ENCODE results near the gene TBX3. TPM values are rescaled to one million over a fixed set of nuclear protein-coding genes. Genes with fewer than 3 reads are reported as not detected.

Gene TBX3
- total and polyA plus RNA-seq, 4 donors: 5.8 to 26.8 (median 17.6) TPM

DNA sequence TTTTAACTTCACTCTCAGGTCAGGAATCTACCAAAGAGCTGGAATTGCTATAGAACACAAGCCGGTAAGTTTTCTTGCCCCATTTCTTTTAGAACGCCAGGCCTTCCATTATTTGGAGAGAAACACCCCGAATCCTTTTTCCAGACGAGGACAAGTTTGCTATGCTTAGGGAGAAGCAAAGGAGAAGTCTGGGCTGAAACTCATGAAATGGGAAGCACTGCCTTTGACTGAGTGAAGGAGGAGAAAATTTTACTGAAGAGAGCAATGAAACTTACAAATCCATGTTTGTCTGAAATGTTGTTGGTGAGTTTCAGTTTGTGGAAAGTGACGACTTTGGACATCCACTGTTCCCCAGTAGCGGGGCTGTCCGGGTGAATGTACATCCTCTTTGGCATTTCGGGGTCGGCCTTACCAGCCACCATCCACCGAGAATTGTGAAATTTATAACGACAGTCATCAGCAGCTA lies 3.3 kb downstream of the TBX3 start:
- H3K9me3 ChIP-seq (ENCODE audit: control insufficient read depth in 4 of 4, low read length in 3 of 4): no peaks in the 10 kb centered on the region
- H3K27me3 ChIP-seq (ENCODE audit: control insufficient read depth in 4 of 4, insufficient read depth in 4 of 4, low read length in 3 of 4): no peaks in the 10 kb centered on the region
- H3K36me3 ChIP-seq (ENCODE audit: control insufficient read depth in 4 of 4, insufficient read depth in 3 of 4, low read depth in 1 of 4, low read length in 3 of 4): peaks cover 1 to 23% (median 7%) of the 10 kb centered on the region in 4 donors
- no peak for DNase-seq (ENCODE audit: low spot score)
- H3K9ac ChIP-seq (ENCODE audit: low read depth in 1 of 2, low read length in 2 of 2): peak overlapping the region; percentile 71 to 97
- H3K4me3 ChIP-seq (ENCODE audit: low read depth in 1 of 3, low read length in 3 of 3): peak overlapping the region in 2 of 3 donors; percentile 79 to 83
- TF ChIP-seq, protein P1, sequence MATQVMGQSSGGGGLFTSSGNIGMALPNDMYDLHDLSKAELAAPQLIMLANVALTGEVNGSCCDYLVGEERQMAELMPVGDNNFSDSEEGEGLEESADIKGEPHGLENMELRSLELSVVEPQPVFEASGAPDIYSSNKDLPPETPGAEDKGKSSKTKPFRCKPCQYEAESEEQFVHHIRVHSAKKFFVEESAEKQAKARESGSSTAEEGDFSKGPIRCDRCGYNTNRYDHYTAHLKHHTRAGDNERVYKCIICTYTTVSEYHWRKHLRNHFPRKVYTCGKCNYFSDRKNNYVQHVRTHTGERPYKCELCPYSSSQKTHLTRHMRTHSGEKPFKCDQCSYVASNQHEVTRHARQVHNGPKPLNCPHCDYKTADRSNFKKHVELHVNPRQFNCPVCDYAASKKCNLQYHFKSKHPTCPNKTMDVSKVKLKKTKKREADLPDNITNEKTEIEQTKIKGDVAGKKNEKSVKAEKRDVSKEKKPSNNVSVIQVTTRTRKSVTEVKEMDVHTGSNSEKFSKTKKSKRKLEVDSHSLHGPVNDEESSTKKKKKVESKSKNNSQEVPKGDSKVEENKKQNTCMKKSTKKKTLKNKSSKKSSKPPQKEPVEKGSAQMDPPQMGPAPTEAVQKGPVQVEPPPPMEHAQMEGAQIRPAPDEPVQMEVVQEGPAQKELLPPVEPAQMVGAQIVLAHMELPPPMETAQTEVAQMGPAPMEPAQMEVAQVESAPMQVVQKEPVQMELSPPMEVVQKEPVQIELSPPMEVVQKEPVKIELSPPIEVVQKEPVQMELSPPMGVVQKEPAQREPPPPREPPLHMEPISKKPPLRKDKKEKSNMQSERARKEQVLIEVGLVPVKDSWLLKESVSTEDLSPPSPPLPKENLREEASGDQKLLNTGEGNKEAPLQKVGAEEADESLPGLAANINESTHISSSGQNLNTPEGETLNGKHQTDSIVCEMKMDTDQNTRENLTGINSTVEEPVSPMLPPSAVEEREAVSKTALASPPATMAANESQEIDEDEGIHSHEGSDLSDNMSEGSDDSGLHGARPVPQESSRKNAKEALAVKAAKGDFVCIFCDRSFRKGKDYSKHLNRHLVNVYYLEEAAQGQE (IDR thresholded peaks at IDR 0.05): peak; percentile 20
- TF ChIP-seq HNF4A (conservative IDR thresholded peaks at IDR 0.05) (no peak), YY1 (IDR thresholded peaks at IDR 0.05) (peak; percentile 13)
- peaks cover 2 to 23% (median 8%) of the 10 kb centered on the region in 4 donors for H3K4me1 ChIP-seq (ENCODE audit: control insufficient read depth in 4 of 4, insufficient read depth in 4 of 4, low read length in 3 of 4)
- 25% methylated on average over 11 of the region's 11 CpGs for WGBS
- H3K27ac ChIP-seq (ENCODE audit: low read depth in 1 of 2, low read length in 2 of 2): peak overlapping the region; percentile 93 to 95

DNA sequence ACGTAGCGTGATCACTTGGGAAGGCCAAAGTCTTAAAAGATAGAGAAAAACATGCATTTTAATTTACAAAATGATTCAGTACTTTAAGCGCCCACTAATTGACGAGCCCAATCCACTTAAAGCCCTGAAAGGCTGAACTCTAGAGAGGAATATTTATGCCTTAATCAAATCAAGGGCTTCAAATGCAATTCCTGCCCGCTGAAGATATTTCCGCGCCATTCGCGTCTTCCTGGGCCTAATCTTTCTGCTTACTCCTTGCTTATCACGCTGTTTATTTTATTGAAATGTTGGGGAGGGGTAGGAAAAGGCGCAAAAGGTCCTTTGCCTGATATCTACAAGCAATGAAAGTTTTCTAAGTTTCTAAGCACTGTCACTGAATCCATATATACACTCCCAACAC lies 4.0 kb downstream of the TBX3 start:
- H3K9ac ChIP-seq (ENCODE audit: low read depth in 1 of 2, low read length in 2 of 2): peak overlapping the region in 1 of 2 donors; percentile 97
- peak overlapping the region in 2 of 3 donors; percentile 79 to 83 for H3K4me3 ChIP-seq (ENCODE audit: low read depth in 1 of 3, low read length in 3 of 3)
- DNase-seq (ENCODE audit: low spot score): no peak
- 66% methylated on average over 11 of the region's 11 CpGs for WGBS
- H3K9me3 ChIP-seq (ENCODE audit: control insufficient read depth in 4 of 4, low read length in 3 of 4): no peaks in the 10 kb centered on the region
- H3K27me3 ChIP-seq (ENCODE audit: control insufficient read depth in 4 of 4, insufficient read depth in 4 of 4, low read length in 3 of 4): no peaks in the 10 kb centered on the region
- H3K27ac ChIP-seq (ENCODE audit: low read depth in 1 of 2, low read length in 2 of 2): peak overlapping the region; percentile 93 to 95
- H3K36me3 ChIP-seq (ENCODE audit: control insufficient read depth in 4 of 4, insufficient read depth in 3 of 4, low read depth in 1 of 4, low read length in 3 of 4): peaks cover 1 to 23% (median 7%) of the 10 kb centered on the region in 4 donors
- TF ChIP-seq RXRA (IDR thresholded peaks at IDR 0.05) (no peak), GABPA (IDR thresholded peaks at IDR 0.05 in 1 of 2, conservative IDR thresholded peaks at IDR 0.05 in 1 of 2) (no peak), FOXA1 (IDR thresholded peaks at IDR 0.05) (no peak), YY1 (IDR thresholded peaks at IDR 0.05) (no peak), FOXA2 (IDR thresholded peaks at IDR 0.05) (no peak), TAF1 (conservative IDR thresholded peaks at IDR 0.05) (no peak), HNF4G (IDR thresholded peaks at IDR 0.05) (no peak), HNF4A (conservative IDR thresholded peaks at IDR 0.05) (no peak), EGR1 (IDR thresholded peaks at IDR 0.05; ENCODE audit: low read depth in 2 of 2) (no peak)
- H3K4me1 ChIP-seq (ENCODE audit: control insufficient read depth in 4 of 4, insufficient read depth in 4 of 4, low read length in 3 of 4): peaks cover under 1 to 20% (median 4%) of the 10 kb centered on the region in 4 donors

DNA sequence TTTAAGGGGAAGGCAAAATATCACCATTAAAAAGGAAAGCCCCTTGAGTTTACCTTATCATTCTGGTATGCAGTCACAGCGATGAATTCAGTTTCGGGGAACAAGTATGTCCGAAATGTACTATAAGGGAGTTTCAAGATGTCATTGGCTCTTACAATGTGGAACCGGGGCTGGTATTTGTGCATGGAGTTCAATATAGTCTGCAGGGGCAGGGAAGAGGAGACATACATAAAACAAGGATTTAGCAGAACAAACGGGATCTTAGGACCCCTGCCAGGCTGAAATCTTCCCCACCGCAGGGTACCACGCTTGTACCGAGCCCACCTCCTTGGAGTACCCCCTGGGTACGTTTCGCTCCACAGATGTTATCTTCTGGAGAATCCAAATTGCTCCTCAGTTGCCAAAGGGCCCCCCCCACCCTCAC lies 4.5 kb downstream of the TBX3 start:
- no peak for DNase-seq (ENCODE audit: low spot score)
- Histone ChIP-seq H3K27ac (ENCODE audit: low read depth in 1 of 2, low read length in 2 of 2) (peak overlapping the region; percentile 21 to 93), H3K4me3 (ENCODE audit: low read depth in 1 of 3, low read length in 3 of 3) (peak overlapping the region in 1 of 3 donors; percentile 79), H3K4me1 (ENCODE audit: control insufficient read depth in 4 of 4, insufficient read depth in 4 of 4, low read length in 3 of 4) (peaks cover 0 to 16% (median 3%) of the 10 kb centered on the region in 4 donors), H3K27me3 (ENCODE audit: control insufficient read depth in 4 of 4, insufficient read depth in 4 of 4, low read length in 3 of 4) (no peaks in the 10 kb centered on the region), H3K36me3 (ENCODE audit: control insufficient read depth in 4 of 4, insufficient read depth in 3 of 4, low read depth in 1 of 4, low read length in 3 of 4) (peaks cover 1 to 23% (median 9%) of the 10 kb centered on the region in 4 donors), H3K9ac (ENCODE audit: low read depth in 1 of 2, low read length in 2 of 2) (no peak overlapping the region), H3K9me3 (ENCODE audit: control insufficient read depth in 4 of 4, low read length in 3 of 4) (no peaks in the 10 kb centered on the region)
- 83% methylated on average over 10 of the region's 10 CpGs for WGBS
- TF ChIP-seq FOXA1 (IDR thresholded peaks at IDR 0.05): no peak
- TF ChIP-seq GABPA (IDR thresholded peaks at IDR 0.05 in 1 of 2, conservative IDR thresholded peaks at IDR 0.05 in 1 of 2): no peak
- TF ChIP-seq, protein P2, sequence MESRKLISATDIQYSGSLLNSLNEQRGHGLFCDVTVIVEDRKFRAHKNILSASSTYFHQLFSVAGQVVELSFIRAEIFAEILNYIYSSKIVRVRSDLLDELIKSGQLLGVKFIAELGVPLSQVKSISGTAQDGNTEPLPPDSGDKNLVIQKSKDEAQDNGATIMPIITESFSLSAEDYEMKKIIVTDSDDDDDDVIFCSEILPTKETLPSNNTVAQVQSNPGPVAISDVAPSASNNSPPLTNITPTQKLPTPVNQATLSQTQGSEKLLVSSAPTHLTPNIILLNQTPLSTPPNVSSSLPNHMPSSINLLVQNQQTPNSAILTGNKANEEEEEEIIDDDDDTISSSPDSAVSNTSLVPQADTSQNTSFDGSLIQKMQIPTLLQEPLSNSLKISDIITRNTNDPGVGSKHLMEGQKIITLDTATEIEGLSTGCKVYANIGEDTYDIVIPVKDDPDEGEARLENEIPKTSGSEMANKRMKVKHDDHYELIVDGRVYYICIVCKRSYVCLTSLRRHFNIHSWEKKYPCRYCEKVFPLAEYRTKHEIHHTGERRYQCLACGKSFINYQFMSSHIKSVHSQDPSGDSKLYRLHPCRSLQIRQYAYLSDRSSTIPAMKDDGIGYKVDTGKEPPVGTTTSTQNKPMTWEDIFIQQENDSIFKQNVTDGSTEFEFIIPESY (IDR thresholded peaks at IDR 0.05): no peak
- no peak for TF ChIP-seq FOXA2 (IDR thresholded peaks at IDR 0.05)
- TF ChIP-seq, protein P1 (IDR thresholded peaks at IDR 0.05): no peak
- TF ChIP-seq HNF4G (IDR thresholded peaks at IDR 0.05): no peak
- no peak for TF ChIP-seq RAD21 (IDR thresholded peaks at IDR 0.05)
- TF ChIP-seq SP1 (IDR thresholded peaks at IDR 0.05): no peak
- no peak for TF ChIP-seq NR2F2 (IDR thresholded peaks at IDR 0.05)
- TF ChIP-seq, protein P3, sequence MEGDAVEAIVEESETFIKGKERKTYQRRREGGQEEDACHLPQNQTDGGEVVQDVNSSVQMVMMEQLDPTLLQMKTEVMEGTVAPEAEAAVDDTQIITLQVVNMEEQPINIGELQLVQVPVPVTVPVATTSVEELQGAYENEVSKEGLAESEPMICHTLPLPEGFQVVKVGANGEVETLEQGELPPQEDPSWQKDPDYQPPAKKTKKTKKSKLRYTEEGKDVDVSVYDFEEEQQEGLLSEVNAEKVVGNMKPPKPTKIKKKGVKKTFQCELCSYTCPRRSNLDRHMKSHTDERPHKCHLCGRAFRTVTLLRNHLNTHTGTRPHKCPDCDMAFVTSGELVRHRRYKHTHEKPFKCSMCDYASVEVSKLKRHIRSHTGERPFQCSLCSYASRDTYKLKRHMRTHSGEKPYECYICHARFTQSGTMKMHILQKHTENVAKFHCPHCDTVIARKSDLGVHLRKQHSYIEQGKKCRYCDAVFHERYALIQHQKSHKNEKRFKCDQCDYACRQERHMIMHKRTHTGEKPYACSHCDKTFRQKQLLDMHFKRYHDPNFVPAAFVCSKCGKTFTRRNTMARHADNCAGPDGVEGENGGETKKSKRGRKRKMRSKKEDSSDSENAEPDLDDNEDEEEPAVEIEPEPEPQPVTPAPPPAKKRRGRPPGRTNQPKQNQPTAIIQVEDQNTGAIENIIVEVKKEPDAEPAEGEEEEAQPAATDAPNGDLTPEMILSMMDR (IDR thresholded peaks at IDR 0.05; ENCODE audit: low read depth, low read length, missing input control): no peak
- TF ChIP-seq YY1 (IDR thresholded peaks at IDR 0.05): no peak
- TF ChIP-seq, protein P4, sequence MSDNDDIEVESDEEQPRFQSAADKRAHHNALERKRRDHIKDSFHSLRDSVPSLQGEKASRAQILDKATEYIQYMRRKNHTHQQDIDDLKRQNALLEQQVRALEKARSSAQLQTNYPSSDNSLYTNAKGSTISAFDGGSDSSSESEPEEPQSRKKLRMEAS (IDR thresholded peaks at IDR 0.05): no peak
- no peak for TF ChIP-seq RXRA (IDR thresholded peaks at IDR 0.05)

Data from liver (tissue), 9 donors.